ENCODE measurements around the gene EDN2.

EDN2 gene

DNA sequence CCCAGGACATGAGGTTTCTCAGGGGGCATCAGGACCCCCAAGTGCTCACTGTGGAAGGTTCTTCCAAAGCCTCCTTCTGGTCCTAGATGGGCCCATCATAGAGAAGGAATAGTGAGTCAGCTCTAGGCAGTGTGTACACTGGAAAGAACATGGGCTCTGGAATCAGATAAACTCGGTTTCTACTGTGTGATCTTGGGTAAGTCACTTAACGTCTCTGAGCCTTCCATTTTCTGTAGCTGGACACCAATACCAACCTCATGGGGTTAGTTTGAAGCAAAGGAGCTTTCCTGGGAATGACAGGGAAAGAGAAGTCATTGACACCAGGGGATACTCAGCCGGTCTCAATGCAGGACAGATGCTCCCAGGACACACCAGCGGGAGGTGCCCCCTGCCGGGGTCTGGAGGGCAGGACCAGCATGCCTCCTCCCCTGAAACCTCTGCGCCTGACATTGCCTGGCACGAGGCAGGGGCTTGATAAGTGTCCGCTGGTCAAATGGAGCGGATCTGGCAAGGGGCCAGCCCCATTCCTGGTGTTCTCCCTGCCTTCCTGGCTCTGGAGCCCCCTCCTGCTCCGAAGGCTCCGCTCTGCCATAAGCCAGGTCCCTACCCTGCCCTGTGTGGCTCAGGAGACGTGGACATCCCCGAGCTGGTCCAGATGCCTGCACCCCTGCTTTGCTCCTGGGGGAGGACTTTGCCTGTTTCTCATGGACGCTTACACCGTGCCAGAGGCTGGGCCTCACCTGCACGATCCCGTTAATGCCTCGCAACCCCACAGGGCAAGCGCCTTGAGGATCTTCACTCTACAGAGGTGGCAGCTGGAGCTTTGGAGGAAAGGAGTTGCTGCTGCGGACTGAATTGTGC is 52.8 kb downstream of the EDN2 start:
- ChIA-PET POLR2A (interaction anchor here (1.4 kb wide), 1 partner anchor 14 kb away, joined by 6 read pairs; no protein-coding TSS in a partner anchor), CTCF (interaction anchor here (0.6 to 8.1 kb wide), 25 partner anchors 14 to 891 kb away, joined by 3 to 73 read pairs (median 5); partner anchors contain the start of gene FOXO6)
- Histone ChIP-seq H3K9me3 (ENCODE audit: control insufficient read depth, insufficient read depth, low read depth, low read length) (no peaks in the 10 kb centered on the region), H3K4me1 (ENCODE audit: control insufficient read depth, insufficient read depth, low read length) (no peaks in the 10 kb centered on the region), H3K36me3 (ENCODE audit: control insufficient read depth in 2 of 2, insufficient read depth in 1 of 2, low read length in 2 of 2) (no peaks in the 10 kb centered on the region), H3K4me3 (ENCODE audit: low read depth, low read length) (no peak overlapping the region), H3K27ac (ENCODE audit: extremely low read depth, low read depth, low read length) (no peak overlapping the region)
- TF ChIP-seq ZNF677 (tag by site-specific recombination; IDR thresholded peaks at IDR 0.05): no peak
- no peak for TF ChIP-seq ZNF571 (tag by site-specific recombination; IDR thresholded peaks at IDR 0.05)
- TF ChIP-seq ZNF768 (tag by site-specific recombination; IDR thresholded peaks at IDR 0.05): 0 out of 2 replicates have a peak, but pooled peaks have one; percentile 46
- peak; percentile 38 for TF ChIP-seq ZIC2 (tag by site-specific recombination; IDR thresholded peaks at IDR 0.05)
- TF ChIP-seq, protein P1, sequence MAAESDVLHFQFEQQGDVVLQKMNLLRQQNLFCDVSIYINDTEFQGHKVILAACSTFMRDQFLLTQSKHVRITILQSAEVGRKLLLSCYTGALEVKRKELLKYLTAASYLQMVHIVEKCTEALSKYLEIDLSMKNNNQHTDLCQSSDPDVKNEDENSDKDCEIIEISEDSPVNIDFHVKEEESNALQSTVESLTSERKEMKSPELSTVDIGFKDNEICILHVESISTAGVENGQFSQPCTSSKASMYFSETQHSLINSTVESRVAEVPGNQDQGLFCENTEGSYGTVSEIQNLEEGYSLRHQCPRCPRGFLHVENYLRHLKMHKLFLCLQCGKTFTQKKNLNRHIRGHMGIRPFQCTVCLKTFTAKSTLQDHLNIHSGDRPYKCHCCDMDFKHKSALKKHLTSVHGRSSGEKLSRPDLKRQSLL (tag by site-specific recombination; IDR thresholded peaks at IDR 0.05): no peak
- no peak for TF ChIP-seq ZNF140 (tag by site-specific recombination; IDR thresholded peaks at IDR 0.05)

DNA sequence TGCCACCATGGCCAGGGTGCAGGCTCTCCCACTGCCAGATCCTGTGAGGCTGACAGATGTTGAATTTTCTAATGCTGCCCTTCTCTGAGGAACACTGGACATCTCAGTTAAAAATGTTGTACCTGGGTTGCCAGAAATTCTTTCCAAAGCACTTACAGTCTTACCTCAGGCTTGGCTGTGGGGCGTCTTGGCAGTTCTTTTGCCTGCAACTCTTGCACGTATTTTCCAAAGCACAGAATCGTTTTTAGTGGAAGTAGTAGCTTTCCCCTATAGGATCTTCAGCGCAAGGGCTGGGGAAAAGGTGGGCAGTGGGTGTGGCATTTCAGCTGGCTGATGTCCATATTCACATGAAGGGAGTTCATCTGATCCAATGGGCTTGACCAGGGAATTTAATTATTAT is 53.9 kb downstream of the EDN2 start:
- ChIA-PET CTCF (interaction anchor here (0.6 to 8.1 kb wide), 3 partner anchors 13 to 168 kb away, joined by 4 to 73 read pairs (median 5); no protein-coding TSS in a partner anchor), POLR2A (no interaction called here)
- TF ChIP-seq KLF10 (tag by site-specific recombination; IDR thresholded peaks at IDR 0.05): no peak
- no peak for TF ChIP-seq ZNF610 (tag by site-specific recombination; IDR thresholded peaks at IDR 0.05; ENCODE audit: borderline replicate concordance)
- no peak for TF ChIP-seq TCF7L2 (IDR thresholded peaks at IDR 0.05; ENCODE audit: borderline replicate concordance, low read depth, low read length)
- TF ChIP-seq, protein P2, sequence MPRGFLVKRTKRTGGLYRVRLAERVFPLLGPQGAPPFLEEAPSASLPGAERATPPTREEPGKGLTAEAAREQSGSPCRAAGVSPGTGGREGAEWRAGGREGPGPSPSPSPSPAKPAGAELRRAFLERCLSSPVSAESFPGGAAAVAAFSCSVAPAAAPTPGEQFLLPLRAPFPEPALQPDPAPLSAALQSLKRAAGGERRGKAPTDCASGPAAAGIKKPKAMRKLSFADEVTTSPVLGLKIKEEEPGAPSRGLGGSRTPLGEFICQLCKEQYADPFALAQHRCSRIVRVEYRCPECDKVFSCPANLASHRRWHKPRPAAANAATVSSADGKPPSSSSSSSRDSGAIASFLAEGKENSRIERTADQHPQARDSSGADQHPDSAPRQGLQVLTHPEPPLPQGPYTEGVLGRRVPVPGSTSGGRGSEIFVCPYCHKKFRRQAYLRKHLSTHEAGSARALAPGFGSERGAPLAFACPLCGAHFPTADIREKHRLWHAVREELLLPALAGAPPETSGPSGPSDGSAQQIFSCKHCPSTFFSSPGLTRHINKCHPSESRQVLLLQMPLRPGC (tag by site-specific recombination; IDR thresholded peaks at IDR 0.05): no peak
- no peak for TF ChIP-seq ZNF707 (tag by site-specific recombination; IDR thresholded peaks at IDR 0.05)
- TF ChIP-seq SETDB1 (IDR thresholded peaks at IDR 0.05; ENCODE audit: insufficient read length, low read length): no peak
- TF ChIP-seq ZBTB7A (tag by site-specific recombination; IDR thresholded peaks at IDR 0.05; ENCODE audit: low read depth): no peak
- Histone ChIP-seq H3K4me1 (ENCODE audit: control insufficient read depth, insufficient read depth, low read length) (no peaks in the 10 kb centered on the region), H3K36me3 (ENCODE audit: control insufficient read depth in 2 of 2, insufficient read depth in 1 of 2, low read length in 2 of 2) (no peaks in the 10 kb centered on the region), H3K4me3 (ENCODE audit: low read depth, low read length) (no peak overlapping the region), H3K27ac (ENCODE audit: extremely low read depth, low read depth, low read length) (no peak overlapping the region), H3K9me3 (ENCODE audit: control insufficient read depth, insufficient read depth, low read depth, low read length) (no peaks in the 10 kb centered on the region)

DNA sequence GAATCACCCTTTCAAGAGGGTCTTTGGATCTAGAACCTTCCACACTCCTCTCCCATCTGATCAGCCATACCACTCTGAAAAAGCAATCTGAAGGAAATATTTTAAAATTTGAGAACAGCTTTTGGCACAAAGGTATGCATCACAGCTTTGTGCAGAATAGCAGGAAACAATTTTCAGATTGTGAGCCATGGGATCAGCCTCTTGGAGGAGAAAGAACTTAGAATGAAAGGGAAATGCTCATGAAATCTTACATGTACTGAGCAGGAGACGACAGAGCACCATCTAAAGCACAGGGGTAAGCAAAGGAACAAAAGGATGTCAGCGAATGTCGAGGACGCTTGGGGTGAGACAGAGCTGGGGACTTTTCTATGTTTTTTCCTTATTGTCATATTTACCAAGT is 54.4 kb downstream of the EDN2 start:
- H3K36me3 ChIP-seq (ENCODE audit: control insufficient read depth in 2 of 2, insufficient read depth in 1 of 2, low read length in 2 of 2): no peaks in the 10 kb centered on the region
- CTCF ChIA-PET: interaction anchor here (0.6 to 8.1 kb wide), 3 partner anchors 12 to 167 kb away, joined by 3 to 73 read pairs (median 5); no protein-coding TSS in a partner anchor
- POLR2A ChIA-PET: no interaction called here
- no peaks in the 10 kb centered on the region for H3K4me1 ChIP-seq (ENCODE audit: control insufficient read depth, insufficient read depth, low read length)
- H3K4me3 ChIP-seq (ENCODE audit: low read depth, low read length): no peak overlapping the region
- no peaks in the 10 kb centered on the region for H3K9me3 ChIP-seq (ENCODE audit: control insufficient read depth, insufficient read depth, low read depth, low read length)
- H3K27ac ChIP-seq (ENCODE audit: extremely low read depth, low read depth, low read length): no peak overlapping the region
- TF ChIP-seq ZNF785 (tag by site-specific recombination; IDR thresholded peaks at IDR 0.05): no peak
- TF ChIP-seq ZNF341 (tag by site-specific recombination; IDR thresholded peaks at IDR 0.05; ENCODE audit: low read depth): no peak
- no peak for TF ChIP-seq FEZF1 (tag by site-specific recombination; IDR thresholded peaks at IDR 0.05)
- TF ChIP-seq, protein P3, sequence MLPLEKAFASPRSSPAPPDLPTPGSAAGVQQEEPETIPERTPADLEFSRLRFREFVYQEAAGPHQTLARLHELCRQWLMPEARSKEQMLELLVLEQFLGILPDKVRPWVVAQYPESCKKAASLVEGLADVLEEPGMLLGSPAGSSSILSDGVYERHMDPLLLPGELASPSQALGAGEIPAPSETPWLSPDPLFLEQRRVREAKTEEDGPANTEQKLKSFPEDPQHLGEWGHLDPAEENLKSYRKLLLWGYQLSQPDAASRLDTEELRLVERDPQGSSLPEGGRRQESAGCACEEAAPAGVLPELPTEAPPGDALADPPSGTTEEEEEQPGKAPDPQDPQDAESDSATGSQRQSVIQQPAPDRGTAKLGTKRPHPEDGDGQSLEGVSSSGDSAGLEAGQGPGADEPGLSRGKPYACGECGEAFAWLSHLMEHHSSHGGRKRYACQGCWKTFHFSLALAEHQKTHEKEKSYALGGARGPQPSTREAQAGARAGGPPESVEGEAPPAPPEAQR (tag by site-specific recombination; IDR thresholded peaks at IDR 0.05): no peak
- no peak for TF ChIP-seq ZNF335 (tag by site-specific recombination; conservative IDR thresholded peaks at IDR 0.05)
- TF ChIP-seq, protein P4, sequence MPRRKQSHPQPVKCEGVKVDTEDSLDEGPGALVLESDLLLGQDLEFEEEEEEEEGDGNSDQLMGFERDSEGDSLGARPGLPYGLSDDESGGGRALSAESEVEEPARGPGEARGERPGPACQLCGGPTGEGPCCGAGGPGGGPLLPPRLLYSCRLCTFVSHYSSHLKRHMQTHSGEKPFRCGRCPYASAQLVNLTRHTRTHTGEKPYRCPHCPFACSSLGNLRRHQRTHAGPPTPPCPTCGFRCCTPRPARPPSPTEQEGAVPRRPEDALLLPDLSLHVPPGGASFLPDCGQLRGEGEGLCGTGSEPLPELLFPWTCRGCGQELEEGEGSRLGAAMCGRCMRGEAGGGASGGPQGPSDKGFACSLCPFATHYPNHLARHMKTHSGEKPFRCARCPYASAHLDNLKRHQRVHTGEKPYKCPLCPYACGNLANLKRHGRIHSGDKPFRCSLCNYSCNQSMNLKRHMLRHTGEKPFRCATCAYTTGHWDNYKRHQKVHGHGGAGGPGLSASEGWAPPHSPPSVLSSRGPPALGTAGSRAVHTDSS (tag by site-specific recombination; IDR thresholded peaks at IDR 0.05): no peak
- TF ChIP-seq ZNF169 (tag by site-specific recombination; IDR thresholded peaks at IDR 0.05): no peak
- TF ChIP-seq MEIS1 (CRISPR knock-in tag; IDR thresholded peaks at IDR 0.05; ENCODE audit: borderline replicate concordance): no peak
- no peak for TF ChIP-seq KLF1 (tag by site-specific recombination; IDR thresholded peaks at IDR 0.05)
- TF ChIP-seq ZNF138 (tag by site-specific recombination; IDR thresholded peaks at IDR 0.05; ENCODE audit: borderline replicate concordance): no peak
- TF ChIP-seq ZNF292 (tag by site-specific recombination; IDR thresholded peaks at IDR 0.05; ENCODE audit: borderline replicate concordance, low read depth): no peak

All from HEK293 (cell line).